ENCODE results near the gene BMERB1. TPM values are rescaled to one million over a fixed set of nuclear protein-coding genes. Genes with fewer than 3 reads are reported as not detected.

Gene BMERB1
- total and polyA plus RNA-seq, 9 of the 15 experiments (the other 6 are each of a cell fraction or from before 2014, with no cell fraction given): 0.29 to 2.9 (median 0.94) TPM

DNA sequence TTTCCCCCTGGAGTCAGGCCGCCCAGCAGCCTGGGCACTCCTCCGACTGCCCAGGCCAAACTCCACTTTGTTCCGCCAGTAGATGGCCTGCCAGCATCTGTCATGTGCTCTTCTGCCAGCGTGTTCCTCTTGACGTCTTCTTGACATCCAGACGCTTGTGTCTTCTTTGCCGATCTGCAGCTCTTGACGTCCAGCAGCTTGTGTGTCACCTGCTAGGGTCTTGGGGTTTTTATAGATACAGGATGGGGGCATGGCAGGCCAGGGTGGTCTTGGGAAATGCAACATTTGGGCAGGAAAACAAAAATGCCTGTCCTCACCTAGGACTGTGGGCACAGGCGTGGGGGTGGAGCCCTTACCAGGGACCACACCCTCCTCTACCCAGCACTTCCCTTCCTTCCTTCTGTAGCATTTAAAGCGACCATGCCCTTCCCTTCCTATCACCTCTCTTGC, 88.7 kb downstream of the BMERB1 start (continued):
- TF ChIP-seq RBFOX2 (IDR thresholded peaks at IDR 0.05; ENCODE audit: low read depth, low read length) (0 out of 2 replicates have a peak, but pooled peaks have one; percentile 8), ZNF41 (CRISPR knock-in tag; conservative IDR thresholded peaks at IDR 0.05) (no peak), SIN3B (IDR thresholded peaks at IDR 0.05; ENCODE audit: low read depth) (no peak), ELF4 (CRISPR knock-in tag; IDR thresholded peaks at IDR 0.05) (0 out of 2 replicates have a peak, but pooled peaks have one; percentile 31), SREBF2 (CRISPR knock-in tag; IDR thresholded peaks at IDR 0.05) (no peak), RAD21 (CRISPR knock-in tag; conservative IDR thresholded peaks at IDR 0.05 in 1 of 2, IDR thresholded peaks at IDR 0.05 in 1 of 2) (peak in 1 of 2 experiments; percentile 22; a peak in 1 of 4 replicates)
- TF ChIP-seq, protein P1, sequence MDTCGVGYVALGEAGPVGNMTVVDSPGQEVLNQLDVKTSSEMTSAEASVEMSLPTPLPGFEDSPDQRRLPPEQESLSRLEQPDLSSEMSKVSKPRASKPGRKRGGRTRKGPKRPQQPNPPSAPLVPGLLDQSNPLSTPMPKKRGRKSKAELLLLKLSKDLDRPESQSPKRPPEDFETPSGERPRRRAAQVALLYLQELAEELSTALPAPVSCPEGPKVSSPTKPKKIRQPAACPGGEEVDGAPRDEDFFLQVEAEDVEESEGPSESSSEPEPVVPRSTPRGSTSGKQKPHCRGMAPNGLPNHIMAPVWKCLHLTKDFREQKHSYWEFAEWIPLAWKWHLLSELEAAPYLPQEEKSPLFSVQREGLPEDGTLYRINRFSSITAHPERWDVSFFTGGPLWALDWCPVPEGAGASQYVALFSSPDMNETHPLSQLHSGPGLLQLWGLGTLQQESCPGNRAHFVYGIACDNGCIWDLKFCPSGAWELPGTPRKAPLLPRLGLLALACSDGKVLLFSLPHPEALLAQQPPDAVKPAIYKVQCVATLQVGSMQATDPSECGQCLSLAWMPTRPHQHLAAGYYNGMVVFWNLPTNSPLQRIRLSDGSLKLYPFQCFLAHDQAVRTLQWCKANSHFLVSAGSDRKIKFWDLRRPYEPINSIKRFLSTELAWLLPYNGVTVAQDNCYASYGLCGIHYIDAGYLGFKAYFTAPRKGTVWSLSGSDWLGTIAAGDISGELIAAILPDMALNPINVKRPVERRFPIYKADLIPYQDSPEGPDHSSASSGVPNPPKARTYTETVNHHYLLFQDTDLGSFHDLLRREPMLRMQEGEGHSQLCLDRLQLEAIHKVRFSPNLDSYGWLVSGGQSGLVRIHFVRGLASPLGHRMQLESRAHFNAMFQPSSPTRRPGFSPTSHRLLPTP (IDR thresholded peaks at IDR 0.05; ENCODE audit: borderline replicate concordance, extremely low read depth, insufficient read length): no peak
- TF ChIP-seq, protein P2, sequence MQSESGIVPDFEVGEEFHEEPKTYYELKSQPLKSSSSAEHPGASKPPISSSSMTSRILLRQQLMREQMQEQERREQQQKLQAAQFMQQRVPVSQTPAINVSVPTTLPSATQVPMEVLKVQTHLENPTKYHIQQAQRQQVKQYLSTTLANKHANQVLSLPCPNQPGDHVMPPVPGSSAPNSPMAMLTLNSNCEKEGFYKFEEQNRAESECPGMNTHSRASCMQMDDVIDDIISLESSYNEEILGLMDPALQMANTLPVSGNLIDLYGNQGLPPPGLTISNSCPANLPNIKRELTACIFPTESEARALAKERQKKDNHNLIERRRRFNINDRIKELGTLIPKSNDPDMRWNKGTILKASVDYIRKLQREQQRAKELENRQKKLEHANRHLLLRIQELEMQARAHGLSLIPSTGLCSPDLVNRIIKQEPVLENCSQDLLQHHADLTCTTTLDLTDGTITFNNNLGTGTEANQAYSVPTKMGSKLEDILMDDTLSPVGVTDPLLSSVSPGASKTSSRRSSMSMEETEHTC (IDR thresholded peaks at IDR 0.05): no peak

Measured in K562 (cell line).